Thyroid gland (tissue), 4 donors: ENCODE results near the gene VSIG10. TPM values are rescaled to one million over a fixed set of nuclear protein-coding genes. Genes with fewer than 3 reads are reported as not detected.

Source experiments
- DNase-seq, 2 donors: peaks; one replicate each; pipeline ENCODE4 v3.0.0-alpha.2; 2019
- H3K27ac ChIP-seq, 3 donors: fragments of 200-600 bp; sonication (generic); 1 replicate in 2 of 3; 2 replicates in 1 of 3; pipeline ENCODE4 v1.5.1; 2016 to 2019; ENCODE audit warnings: mild to moderate bottlenecking in 1 of 3, moderate library complexity in 1 of 3
- H3K27me3 ChIP-seq: fragments of 200-600 bp; sonication (generic); one replicate; pipeline ENCODE4 v1.5.1; 2019
- H3K36me3 ChIP-seq, 2 donors: fragments of 200-600 bp; sonication (generic); one replicate each; pipeline ENCODE4 v1.5.1; 2016 to 2019
- H3K4me1 ChIP-seq, 2 donors: fragments of 200-600 bp; sonication (generic); one replicate each; pipeline ENCODE4 v1.5.1; 2017 to 2019
- H3K4me3 ChIP-seq, 3 donors: fragments of 200-600 bp; sonication (generic); replicated peaks in 1 of 3; 1 replicate in 2 of 3; 2 replicates in 1 of 3; pipeline ENCODE4 v1.5.1; 2016; ENCODE audit warnings: mild to moderate bottlenecking in 1 of 3
- H3K9me3 ChIP-seq: fragments of 200-600 bp; sonication (generic); one replicate; pipeline ENCODE4 v1.5.1; 2017
- CTCF ChIP-seq, 6 experiments: fragments of 200-600 bp in 3 of 6; fragments of 450-650 bp in 3 of 6; sonication (generic) in 3 of 6; IDR thresholded peaks; one replicate each; pipeline ENCODE4 v1.5.1; 2016 to 2019; ENCODE audit warnings: antibody characterized with exemption in 6 of 6, mild to moderate bottlenecking in 2 of 6, inconsistent platforms in 1 of 6, moderate library complexity in 1 of 6
- POLR2A ChIP-seq, 2 donors: fragments of 450-650 bp; IDR thresholded peaks; one replicate each; pipeline ENCODE4 v1.6.1; 2017; ENCODE audit warnings: antibody characterized with exemption in 2 of 2, mild to moderate bottlenecking in 2 of 2, moderate library complexity in 1 of 2
- WGBS, 2 donors: methylation state at CpG; one replicate each; pipeline ENCODE4 v1.1.5; 2017; 5-methylcytosine and 5-hydroxymethylcytosine counted together
- intact Hi-C: fragments of 100-400 bp; cut with DNase I; formaldehyde crosslinking; loops from one replicate; pipeline ENCODE4 v1.15.1; 2023
- total RNA-seq, 4 donors: library from RNA; depleted of rRNA; stranded (reverse); fragments of >200 nt; gene quantifications; one replicate each; pipeline ENCODE4 v1.2.3, GENCODE V29; 2016

VSIG10 gene
- total RNA-seq, 4 donors from 2014 or later, result 62.0 to 93.7 (median 76.6) TPM

GRCh38 chr12:118145798-118146156 lies 42.0 kb upstream of the VSIG10 start:
- no peak for DNase-seq
- no peaks in the 10 kb centered on the region for H3K27me3 ChIP-seq
- H3K27ac ChIP-seq, result no peak overlapping the region
- no peak overlapping the region for H3K4me3 ChIP-seq
- no peaks in the 10 kb centered on the region for H3K9me3 ChIP-seq
- WGBS, 2 donors, result 86 to 90% methylated on average over 9 of the region's 9 CpGs
- intact Hi-C loops, result no loop called here
- no peak for TF ChIP-seq POLR2A (IDR thresholded peaks at IDR 0.05)
- no peak for TF ChIP-seq CTCF (IDR thresholded peaks at IDR 0.05)
- peaks cover 15 to 28% of the 10 kb centered on the region in 2 donors for H3K4me1 ChIP-seq
- peaks cover 57 to 72% of the 10 kb centered on the region in 2 donors for H3K36me3 ChIP-seq

- no peak for DNase-seq
- TF ChIP-seq POLR2A (IDR thresholded peaks at IDR 0.05) (no peak), CTCF (IDR thresholded peaks at IDR 0.05) (no peak)
- WGBS, 2 donors, result 89 to 90% methylated on average over 7 of the region's 7 CpGs
- no peaks in the 10 kb centered on the region for H3K9me3 ChIP-seq
- H3K27ac ChIP-seq, result no peak overlapping the region
- H3K4me3 ChIP-seq, result no peak overlapping the region
- H3K27me3 ChIP-seq, result no peaks in the 10 kb centered on the region
- H3K36me3 ChIP-seq, result peaks cover 62 to 78% of the 10 kb centered on the region in 2 donors
- intact Hi-C loops, result no loop called here
- H3K4me1 ChIP-seq, result peaks cover 15 to 28% of the 10 kb centered on the region in 2 donors
Observed at GRCh38 chr12:118145113-118145797, 41.4 kb upstream of the VSIG10 start.

GRCh38 chr12:118144499-118144898 lies 40.7 kb upstream of the VSIG10 start:
- TF ChIP-seq POLR2A (IDR thresholded peaks at IDR 0.05), result no peak
- TF ChIP-seq CTCF (IDR thresholded peaks at IDR 0.05), result no peak
- Histone ChIP-seq H3K27me3 (no peaks in the 10 kb centered on the region), H3K27ac (peak overlapping the region in 1 of 3 donors; percentile 59), H3K4me3 (no peak overlapping the region), H3K9me3 (no peaks in the 10 kb centered on the region), H3K36me3 (peaks cover 65 to 79% of the 10 kb centered on the region in 2 donors), H3K4me1 (peaks cover 17 to 30% of the 10 kb centered on the region in 2 donors)
- DNase-seq, result no peak
- 94 to 96% methylated on average over 8 to 13 of the region's 13 CpGs for WGBS, 2 donors
- intact Hi-C loops, result no loop called here

GRCh38 chr12:118140825-118141224 lies 37.0 kb upstream of the VSIG10 start:
- 97 to 99% methylated on average over 8 of the region's 8 CpGs for WGBS, 2 donors

More at GRCh38 chr12:118140825-118141224, 37.0 kb upstream of the VSIG10 start:
- peaks cover 38 to 52% of the 10 kb centered on the region in 2 donors for H3K4me1 ChIP-seq
- no peaks in the 10 kb centered on the region for H3K9me3 ChIP-seq
- no peak overlapping the region for H3K4me3 ChIP-seq
- no peak for TF ChIP-seq POLR2A (IDR thresholded peaks at IDR 0.05)
- no peak for TF ChIP-seq CTCF (IDR thresholded peaks at IDR 0.05)
- intact Hi-C loops, result no loop called here
- peak overlapping the region in 2 of 3 donors; percentile 46 to 99 for H3K27ac ChIP-seq
- no peaks in the 10 kb centered on the region for H3K27me3 ChIP-seq
- DNase-seq, result no peak
- H3K36me3 ChIP-seq, result peaks cover 52 to 54% of the 10 kb centered on the region in 2 donors
